Stimulated activated naive CD4-positive, alpha-beta T cell treated with Interleukin-2 at 50 U/mL for 16 hours (primary cell): Measurements from ENCODE around the gene S100A10.
A peak's percentile ranks its signal among the peaks of the same experiment; 100 is the strongest.

Experiments used
- DNase-seq: peaks from one replicate; lab custom pipeline; 2025; lab: John Stamatoyannopoulos, UW

Gene S100A10

DNA sequence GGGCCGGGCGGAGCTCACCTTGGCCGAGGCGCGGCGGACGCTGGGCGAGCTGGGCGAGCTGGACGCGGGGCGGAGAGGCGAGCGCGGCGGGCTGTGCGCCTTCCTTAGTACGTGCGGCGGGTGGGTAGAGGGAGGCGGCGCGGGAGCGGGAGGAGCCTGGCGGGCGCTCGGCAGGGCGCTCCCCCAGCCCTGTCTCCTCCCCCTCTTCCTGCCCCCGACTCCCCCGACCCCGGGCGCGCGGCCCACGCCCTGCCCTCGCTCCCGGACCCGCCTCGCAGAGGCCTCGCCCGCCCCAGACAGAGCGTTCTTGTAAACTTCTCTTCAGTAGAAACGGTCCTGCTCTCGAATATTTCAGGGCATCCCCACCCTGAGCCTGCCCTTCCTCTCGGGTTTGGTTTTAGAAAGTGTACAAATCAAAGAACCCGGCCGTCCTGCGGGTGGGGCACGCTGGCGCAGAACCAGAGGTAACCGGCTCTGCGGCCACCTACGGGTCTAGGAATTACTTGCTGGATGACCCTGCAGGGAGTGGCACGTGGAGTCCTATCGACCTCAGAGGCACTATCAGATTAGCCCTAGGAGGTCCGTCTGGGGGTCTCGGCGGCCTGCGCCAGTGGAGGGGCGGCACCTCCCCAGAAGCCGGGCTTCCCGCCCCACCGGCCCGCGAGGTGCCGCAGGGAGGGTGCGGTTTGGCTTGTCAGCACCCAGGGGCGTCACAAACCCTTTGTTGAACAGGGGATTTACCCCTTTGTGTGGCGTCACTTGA is at the start of gene S100A10:
Gene S100A10 (minus strand): TSS at position 126 of the 763 bp plus-strand sequence. CDS start 7,629 bp downstream, outside the sequence.
- DNase-seq: peak; percentile 77

DNA sequence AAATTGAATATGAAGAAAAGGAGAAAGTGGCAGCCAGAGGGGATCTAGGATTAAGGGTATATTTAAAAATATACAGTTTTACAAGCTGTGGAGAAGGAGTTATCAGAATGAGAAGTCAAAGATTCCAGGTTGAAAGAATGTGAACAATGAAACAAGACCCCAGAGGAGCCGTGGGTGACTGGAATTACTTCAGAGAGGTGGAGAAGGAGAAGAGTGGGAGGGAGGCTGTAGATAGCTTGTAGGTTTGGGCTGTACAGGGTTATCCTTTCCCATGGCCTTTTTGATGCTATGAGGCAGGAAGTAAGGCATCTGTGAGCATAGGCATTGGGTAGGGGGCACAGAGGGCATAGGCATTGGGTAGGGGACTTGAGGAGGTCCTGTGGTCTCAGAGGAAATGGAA is 48.4 kb upstream of the S100A10 start:
- DNase-seq: no peak

GRCh38 chr1:152039886-152040285 is 46.2 kb upstream of the S100A10 start:
- no peak for DNase-seq

DNA sequence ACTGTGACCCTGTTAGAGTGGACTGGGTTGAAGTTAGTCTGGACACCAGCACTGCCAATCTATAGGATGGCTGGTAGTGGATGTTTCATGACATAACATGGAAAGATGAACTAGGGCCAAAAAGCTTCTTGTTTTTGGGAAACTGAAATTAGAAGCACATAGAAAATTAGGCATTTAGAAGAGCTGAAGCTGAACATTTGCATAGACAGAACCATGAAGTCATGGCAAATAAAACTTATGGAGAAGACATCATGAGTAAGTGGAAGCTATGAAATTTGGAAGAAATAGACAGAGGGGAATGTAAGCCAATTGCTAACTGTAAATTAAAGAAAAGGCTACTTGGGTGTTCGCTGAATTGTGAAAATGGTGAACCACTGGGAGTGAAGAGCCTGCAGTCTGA is 45.8 kb upstream of the S100A10 start:
- no peak for DNase-seq

- no peak for DNase-seq
Measured at GRCh38 chr1:152038871-152039270, 45.2 kb upstream of the S100A10 start.

GRCh38 chr1:152036267-152037216 is 42.9 kb upstream of the S100A10 start, which contains the start of gene S100A11:
Gene S100A11, minus strand, starts transcription at chr1:152037004. Its CDS starts 89 bp downstream, at chr1:152036915.
- DNase-seq: peak; percentile 77

DNA sequence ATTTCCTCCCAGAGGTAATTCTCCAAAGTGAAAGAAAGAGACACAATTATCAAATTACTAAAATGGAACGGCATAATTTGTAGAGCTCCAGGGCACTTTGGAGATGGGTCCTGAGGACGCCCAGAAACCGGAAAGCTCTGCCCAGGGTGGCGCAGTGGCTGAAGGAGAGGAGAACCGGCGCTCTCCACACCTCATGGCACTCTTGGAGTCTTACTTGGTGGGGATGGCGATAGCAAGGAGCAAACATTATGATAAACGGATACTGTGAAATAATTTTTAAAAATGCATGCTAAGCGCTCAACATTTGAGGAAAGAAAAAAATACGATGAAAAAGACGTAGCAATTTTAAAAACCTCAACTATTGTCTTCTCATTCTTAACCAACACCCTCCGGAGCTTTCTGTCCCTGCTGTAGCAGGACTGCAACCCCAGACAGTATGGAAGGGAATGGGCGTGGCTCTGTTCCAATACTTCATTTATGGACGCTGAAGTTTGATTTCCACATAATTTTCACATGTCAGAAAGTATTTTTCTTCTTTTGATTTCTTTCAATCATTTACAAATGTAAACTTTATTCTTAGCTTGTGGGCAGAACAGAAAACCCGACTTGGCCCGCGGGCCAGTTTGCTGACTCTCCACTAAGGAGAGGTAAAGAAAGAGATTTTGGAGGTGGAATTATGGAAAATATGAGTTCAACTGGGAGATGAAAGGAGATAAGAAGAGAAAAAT is 42.0 kb upstream of the S100A10 start:
- no peak for DNase-seq

GRCh38 chr1:152034654-152035538 is 41.2 kb upstream of the S100A10 start:
- peak; percentile 52 for DNase-seq

DNA sequence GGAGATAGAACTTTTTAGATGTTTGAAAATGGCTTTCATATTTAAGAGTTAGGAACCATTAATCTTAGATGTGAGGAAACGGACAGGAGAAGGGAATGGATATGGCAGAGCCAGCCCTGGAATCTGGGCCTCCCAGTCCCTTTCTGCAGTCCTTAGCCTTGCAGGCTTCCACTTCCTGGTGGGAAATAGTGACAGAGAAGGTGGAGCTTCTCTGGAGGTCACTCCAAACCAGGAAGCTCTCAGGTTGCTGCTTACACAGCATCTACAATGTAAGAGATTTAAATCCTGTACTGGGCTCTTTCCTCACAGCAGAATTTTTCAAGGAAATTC is 40.6 kb upstream of the S100A10 start:
- no peak for DNase-seq

DNA sequence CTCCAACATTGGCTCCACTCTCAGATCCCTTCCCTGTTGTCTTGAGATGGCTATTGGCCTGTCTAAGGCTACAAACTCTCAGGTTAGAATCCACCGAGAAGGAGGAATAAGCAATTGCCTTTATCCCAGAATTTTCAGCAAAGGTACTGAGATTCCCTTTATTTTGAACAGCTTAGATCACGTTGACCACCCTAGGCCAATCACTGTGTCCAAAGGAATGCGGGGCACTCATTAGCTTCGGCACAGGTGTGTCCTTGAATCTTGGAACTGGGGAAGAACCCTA is 36.2 kb upstream of the S100A10 start:
- no peak for DNase-seq

- DNase-seq: no peak
Measured at GRCh38 chr1:152029144-152029928, 35.7 kb upstream of the S100A10 start.

GRCh38 chr1:152026895-152027294 is 33.2 kb upstream of the S100A10 start:
- DNase-seq: no peak

DNA sequence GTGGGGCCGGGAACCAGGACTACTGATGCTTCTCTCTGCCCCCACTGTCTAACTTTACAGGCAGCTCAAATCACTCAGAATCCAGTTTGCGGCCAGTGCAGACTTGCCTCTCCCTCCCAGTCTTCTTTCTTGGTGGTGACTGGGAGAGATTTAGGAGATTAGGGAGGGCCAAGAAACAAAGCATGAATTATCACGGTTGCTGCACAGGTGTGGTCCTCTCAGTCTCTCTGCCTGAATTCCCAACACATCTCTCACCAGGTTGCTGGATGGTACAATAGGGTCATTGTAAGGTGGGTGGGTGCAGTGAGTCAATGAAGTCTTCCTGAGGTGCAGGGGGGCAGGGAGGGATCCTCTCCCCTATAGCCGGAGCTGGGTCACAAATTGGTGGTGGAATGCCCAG is 30.6 kb upstream of the S100A10 start:
- no peak for DNase-seq

DNA sequence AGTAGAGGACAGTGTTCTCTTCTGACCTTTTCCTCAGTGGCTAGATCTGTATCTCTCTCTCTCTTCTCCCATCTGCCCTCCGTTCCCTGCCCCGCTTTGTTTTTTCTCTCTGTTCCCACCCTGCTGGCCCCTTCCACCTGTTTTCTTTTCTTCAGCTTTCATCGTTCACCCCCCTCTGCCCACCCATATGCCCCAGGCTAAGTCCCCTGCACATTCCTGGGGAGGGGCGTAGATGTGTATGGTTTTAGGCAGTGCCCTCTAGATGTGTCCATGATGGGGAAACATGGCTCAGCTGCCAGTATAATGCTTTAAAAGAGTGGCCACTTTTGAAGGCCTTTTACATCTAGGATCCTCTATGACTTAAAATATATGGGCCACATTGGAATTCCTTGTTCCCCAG is 29.6 kb upstream of the S100A10 start:
- DNase-seq: no peak

- DNase-seq: no peak
Measured at GRCh38 chr1:152022474-152022873, 28.8 kb upstream of the S100A10 start.

- no peak for DNase-seq
Measured at GRCh38 chr1:152021569-152021968, 27.9 kb upstream of the S100A10 start.

- no peak for DNase-seq
Measured at GRCh38 chr1:152020849-152021248, 27.2 kb upstream of the S100A10 start.

GRCh38 chr1:152018537-152018936 is 24.9 kb upstream of the S100A10 start:
- DNase-seq: peak; percentile 16

GRCh38 chr1:152015766-152016165 is 22.1 kb upstream of the S100A10 start:
- DNase-seq: no peak

DNA sequence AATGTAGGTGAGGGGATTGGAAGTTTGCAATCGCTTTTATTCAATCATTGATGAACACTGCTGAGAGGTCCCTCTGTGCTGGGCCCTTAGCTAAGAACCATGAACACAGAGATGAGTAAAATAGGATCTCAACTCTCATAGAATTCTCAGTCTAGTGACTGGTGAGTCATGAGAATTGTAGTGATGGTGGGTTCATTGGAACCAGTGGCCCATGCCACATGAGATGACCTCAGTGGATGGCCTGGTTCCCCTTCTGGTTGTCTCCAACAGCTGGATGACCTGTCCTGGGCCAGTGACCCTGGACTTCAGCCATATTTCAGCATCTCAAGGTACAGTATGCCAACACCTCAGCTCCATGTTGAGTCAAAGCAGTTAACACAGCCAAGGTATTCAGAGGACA is 21.3 kb upstream of the S100A10 start:
- DNase-seq: no peak
